Transverse colon (tissue), 3 donors: ENCODE measurements around the gene RBMY1E.
"Not testable (repeated sequence)": the region's sequence is repeated elsewhere in the genome, so short reads cannot be mapped to it uniquely, and the experiment has no call there.

Experiments
- POLR2A ChIP-seq: fragments of 450-650 bp; IDR thresholded peaks from one replicate; pipeline ENCODE4 v1.6.1; 2016; ENCODE audit warnings: antibody characterized with exemption, mild to moderate bottlenecking, moderate library complexity
- POLR2AphosphoS5 ChIP-seq, 3 donors: sonication (generic); formaldehyde crosslinking; IDR thresholded peaks; one replicate each; pipeline ENCODE4 v1.6.1; 2016; ENCODE audit warnings: antibody characterized with exemption in 3 of 3

GRCh38 chrY:21917932-21918331 lies at the start of gene RBMY1E:
- not testable (repeated sequence) for TF ChIP-seq POLR2A; POLR2AphosphoS5 (IDR thresholded peaks at IDR 0.05)
